H1 (cell line): ENCODE measurements around the gene ADCY5. TPM values are rescaled to one million over a fixed set of nuclear protein-coding genes. Genes with fewer than 3 reads are reported as not detected.

Source experiments
- BCL11A ChIP-seq, 2 experiments: IDR thresholded peaks; one replicate each; pipeline ENCODE4 v1.6.1; 2011; ENCODE audit warnings: low read depth in 2 of 2, low read length in 2 of 2, mild to moderate bottlenecking in 2 of 2
- CBX8 ChIP-seq: fragments of 300-800, 300-1000 bp; sonication (generic); IDR thresholded peaks from 2 replicates; pipeline ENCODE4 v1.7.1; 2016; ENCODE audit warnings: low read depth, low read length, borderline replicate concordance
- RXRA ChIP-seq: IDR thresholded peaks from 2 replicates; pipeline ENCODE4 v1.6.1; 2011; ENCODE audit warnings: low read depth, mild to moderate bottlenecking, low read length, moderate library complexity; ENCODE audit not compliant: insufficient read depth
- SRF ChIP-seq: IDR thresholded peaks from 2 replicates; pipeline ENCODE4 v1.6.1; 2011; ENCODE audit warnings: mild to moderate bottlenecking, low read depth, low read length, moderate library complexity
- polyA plus RNA-seq, 7 experiments: library from polyadenylated mRNA; depleted of rRNA in 3 of 7; stranded (reverse) in 5 of 7; unstranded in 2 of 7; fragments of >200 nt in 5 of 7; fragments of 200-250 nt in 2 of 7; gene quantifications; 1 replicate in 5 of 7; 2 replicates in 1 of 7; 4 replicates in 1 of 7; pipeline versions ENCODE4 v1.2.1 to v1.2.3, GENCODE V29; 2011 to 2013; ENCODE audit warnings: missing spikeins in 2 of 7, mixed read lengths in 2 of 7
- total RNA-seq: library from RNA; stranded (reverse); fragmentation: NEBNext Ultra II Directional; extraction: Animal tissue kit (Norgen Biotek cat#: 25700); gene quantifications from 2 replicates; pipeline ENCODE4 v1.2.1, GENCODE V29; 2021

The ADCY5 gene
- total and polyA plus RNA-seq, 2 of the 8 experiments (the other 6 are each of a cell fraction or from before 2014, with no cell fraction given): 18.9 to 40.8 TPM

DNA sequence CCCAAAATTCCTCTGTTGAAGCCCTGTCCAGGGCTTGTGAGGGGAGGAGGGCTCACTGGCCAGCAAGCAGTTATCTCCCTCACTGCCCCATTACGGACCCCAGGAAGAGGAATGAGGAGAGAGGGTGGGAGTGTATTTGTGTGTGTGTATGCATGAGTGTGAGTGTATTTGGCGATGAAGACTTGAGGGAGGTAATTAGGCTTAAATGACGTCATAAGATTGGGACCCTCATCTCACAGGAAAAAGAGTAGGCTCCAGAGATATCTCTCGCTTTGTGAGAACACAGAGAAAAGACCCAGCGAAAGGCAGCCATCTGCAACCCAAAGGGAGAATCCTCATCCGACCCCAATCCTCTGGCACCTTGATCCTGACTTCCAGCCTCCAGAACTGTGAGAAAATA is 32.2 kb downstream of the ADCY5 start (continued):
- TF ChIP-seq CBX8 (no peak), BCL11A (IDR thresholded peaks at IDR 0.05; ENCODE audit: low read depth in 2 of 2, low read length in 2 of 2) (no peak), RXRA (no peak), SRF (no peak)
